Measurements from ENCODE around the gene SIK2.

SIK2 gene

DNA sequence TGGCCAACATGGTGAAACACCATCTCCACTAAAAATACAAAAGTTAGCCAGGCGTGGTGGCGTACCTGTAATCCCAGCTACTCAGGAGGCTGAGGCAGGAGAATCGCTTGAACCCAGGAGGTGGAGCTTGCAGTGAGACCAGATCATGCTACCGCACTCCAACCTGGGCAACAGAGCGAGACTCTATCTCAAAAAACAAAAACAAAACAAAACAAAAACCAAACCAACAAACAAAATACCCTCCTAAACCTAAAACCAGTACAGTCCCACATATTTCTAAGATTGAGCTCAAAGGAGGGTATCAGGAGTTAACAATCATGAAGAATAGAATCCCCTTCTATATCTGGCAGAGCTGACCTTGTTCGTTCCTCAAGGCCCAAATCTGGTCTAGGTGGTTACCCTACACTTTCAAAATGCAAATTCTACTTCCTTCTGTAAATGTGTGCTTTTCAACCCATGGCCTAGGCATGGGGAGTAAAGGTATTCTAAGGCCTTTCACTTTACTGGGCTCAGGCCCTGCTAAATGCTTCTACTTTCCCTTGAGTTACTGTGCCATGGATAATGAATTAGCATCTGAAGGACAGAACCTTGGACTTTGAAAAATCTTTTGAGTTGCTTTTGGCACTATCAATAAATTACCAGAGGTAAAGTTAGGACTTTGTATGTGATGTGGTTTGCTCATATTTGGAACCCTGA is 174.3 kb downstream of the SIK2 start:
- DNase-seq (ENCODE audit: insufficient read length, low spot score): no peak
- peak; percentile 28 for FAIRE-seq

GRCh38 chr11:111777094-111778046 is 175.1 kb downstream of the SIK2 start:
- DNase-seq (ENCODE audit: insufficient read length, low spot score) (peak; percentile 87), FAIRE-seq (peak; percentile 91)

DNA sequence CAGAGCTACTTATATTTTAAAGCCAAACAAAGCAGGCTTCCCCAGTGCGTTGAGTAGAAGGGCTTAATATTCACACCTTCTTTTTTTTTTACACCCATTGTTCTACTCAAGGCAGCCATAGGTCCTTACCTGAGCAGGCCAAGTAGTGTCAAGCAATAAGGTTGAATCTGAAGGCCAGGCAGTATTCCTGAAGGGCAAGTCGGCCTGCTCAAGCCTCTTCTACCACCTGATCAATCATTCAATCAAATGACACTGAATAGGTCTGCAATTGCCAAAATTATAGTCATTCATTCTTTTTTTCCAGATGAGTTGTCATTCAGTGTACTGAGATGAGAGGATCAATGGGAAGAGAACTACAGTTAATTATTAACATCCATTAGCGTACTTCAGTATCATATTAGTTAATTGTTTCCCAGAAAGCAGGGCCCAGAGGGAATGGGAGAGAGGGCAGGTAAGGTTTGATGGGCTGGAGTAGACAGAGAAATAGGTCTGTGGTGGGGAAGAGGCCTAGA is 175.9 kb downstream of the SIK2 start:
- FAIRE-seq (peak; percentile 44), DNase-seq (ENCODE audit: insufficient read length, low spot score) (no peak)

GRCh38 chr11:111779118-111779517 is 176.9 kb downstream of the SIK2 start:
- no peak for FAIRE-seq

More at GRCh38 chr11:111779118-111779517, 176.9 kb downstream of the SIK2 start:
- no peak for DNase-seq (ENCODE audit: insufficient read length, low spot score)
